Measurements from ENCODE around the gene MAB21L2.
"Not testable (repeated sequence)": the region's sequence is repeated elsewhere in the genome, so short reads cannot be mapped to it uniquely, and the experiment has no call there.

Gene MAB21L2

DNA sequence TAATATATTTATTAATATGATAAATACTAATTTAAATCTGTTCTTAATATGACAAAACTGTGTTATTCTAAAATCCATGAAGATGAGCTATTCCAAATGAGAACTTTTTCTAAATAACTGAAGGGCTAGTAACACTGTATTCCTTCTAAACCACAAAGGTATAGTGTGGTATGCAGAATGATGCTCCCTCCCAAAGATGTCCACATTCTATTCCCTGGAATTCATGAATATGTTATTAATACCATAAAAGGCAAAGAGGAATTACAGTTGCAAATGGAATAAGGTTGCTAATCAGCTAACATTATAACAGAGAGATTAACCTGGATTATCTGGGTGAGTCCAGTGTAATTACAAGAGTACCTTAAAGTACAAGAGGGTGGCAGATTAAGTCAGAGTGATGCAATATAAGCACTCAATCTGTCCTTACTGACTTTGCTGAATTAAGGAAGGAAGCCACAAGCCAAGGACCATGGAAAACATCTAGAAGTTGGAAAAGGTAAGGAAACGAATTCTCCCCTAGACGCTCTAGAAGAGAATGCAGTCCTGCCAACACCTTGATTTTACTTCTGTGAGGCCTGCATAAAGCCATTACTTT lies 20.7 kb upstream of the MAB21L2 start:
- TF ChIP-seq ZC3H10 (CRISPR knock-in tag; IDR thresholded peaks at IDR 0.05) (no peak), ZNF8 (CRISPR knock-in tag; IDR thresholded peaks at IDR 0.05) (no peak), GLIS3 (CRISPR knock-in tag; IDR thresholded peaks at IDR 0.05) (no peak), ZNF70 (CRISPR knock-in tag; IDR thresholded peaks at IDR 0.05) (no peak), ZFP3 (CRISPR knock-in tag; IDR thresholded peaks at IDR 0.05) (no peak), BACH2 (CRISPR knock-in tag; IDR thresholded peaks at IDR 0.05; ENCODE audit: borderline replicate concordance) (no peak), OSR1 (CRISPR knock-in tag; IDR thresholded peaks at IDR 0.05) (no peak), ARNTL (CRISPR knock-in tag; IDR thresholded peaks at IDR 0.05; ENCODE audit: borderline replicate concordance, low read depth) (no peak)
- no peak for ATAC-seq

DNA sequence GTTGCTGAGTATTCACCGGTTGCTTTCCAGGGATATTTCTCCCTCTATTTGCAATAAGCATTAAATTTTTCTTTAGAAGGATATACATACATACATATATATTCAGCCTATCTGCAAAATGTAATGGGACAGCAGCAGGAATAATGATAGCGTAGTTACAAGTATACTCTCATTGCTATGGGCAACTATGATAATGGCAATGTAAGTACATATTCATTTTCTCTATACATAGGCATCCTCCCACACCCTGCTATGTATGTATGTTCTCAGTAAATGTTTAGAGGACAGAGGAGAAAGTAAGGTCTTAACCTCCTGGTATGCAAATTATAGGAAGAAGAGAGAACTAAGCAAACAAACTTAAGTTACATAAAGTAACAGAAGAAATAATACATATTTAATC lies 19.7 kb upstream of the MAB21L2 start:
- TF ChIP-seq, protein P1, sequence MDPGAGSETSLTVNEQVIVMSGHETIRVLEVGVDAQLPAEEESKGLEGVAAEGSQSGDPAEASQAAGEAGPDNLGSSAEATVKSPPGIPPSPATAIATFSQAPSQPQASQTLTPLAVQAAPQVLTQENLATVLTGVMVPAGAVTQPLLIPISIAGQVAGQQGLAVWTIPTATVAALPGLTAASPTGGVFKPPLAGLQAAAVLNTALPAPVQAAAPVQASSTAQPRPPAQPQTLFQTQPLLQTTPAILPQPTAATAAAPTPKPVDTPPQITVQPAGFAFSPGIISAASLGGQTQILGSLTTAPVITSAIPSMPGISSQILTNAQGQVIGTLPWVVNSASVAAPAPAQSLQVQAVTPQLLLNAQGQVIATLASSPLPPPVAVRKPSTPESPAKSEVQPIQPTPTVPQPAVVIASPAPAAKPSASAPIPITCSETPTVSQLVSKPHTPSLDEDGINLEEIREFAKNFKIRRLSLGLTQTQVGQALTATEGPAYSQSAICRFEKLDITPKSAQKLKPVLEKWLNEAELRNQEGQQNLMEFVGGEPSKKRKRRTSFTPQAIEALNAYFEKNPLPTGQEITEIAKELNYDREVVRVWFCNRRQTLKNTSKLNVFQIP (CRISPR knock-in tag; IDR thresholded peaks at IDR 0.05; ENCODE audit: borderline replicate concordance, low read depth): no peak
- TF ChIP-seq TOX (CRISPR knock-in tag; IDR thresholded peaks at IDR 0.05; ENCODE audit: borderline replicate concordance) (no peak), TCF4 (CRISPR knock-in tag; IDR thresholded peaks at IDR 0.05; ENCODE audit: borderline replicate concordance) (no peak), SNAI2 (CRISPR knock-in tag; IDR thresholded peaks at IDR 0.05) (no peak), ESRRG (CRISPR knock-in tag; IDR thresholded peaks at IDR 0.05) (no peak), ZNF565 (CRISPR knock-in tag; conservative IDR thresholded peaks at IDR 0.05; ENCODE audit: low read depth) (no peak), OSR1 (CRISPR knock-in tag; IDR thresholded peaks at IDR 0.05) (no peak)
- TF ChIP-seq, protein P2, sequence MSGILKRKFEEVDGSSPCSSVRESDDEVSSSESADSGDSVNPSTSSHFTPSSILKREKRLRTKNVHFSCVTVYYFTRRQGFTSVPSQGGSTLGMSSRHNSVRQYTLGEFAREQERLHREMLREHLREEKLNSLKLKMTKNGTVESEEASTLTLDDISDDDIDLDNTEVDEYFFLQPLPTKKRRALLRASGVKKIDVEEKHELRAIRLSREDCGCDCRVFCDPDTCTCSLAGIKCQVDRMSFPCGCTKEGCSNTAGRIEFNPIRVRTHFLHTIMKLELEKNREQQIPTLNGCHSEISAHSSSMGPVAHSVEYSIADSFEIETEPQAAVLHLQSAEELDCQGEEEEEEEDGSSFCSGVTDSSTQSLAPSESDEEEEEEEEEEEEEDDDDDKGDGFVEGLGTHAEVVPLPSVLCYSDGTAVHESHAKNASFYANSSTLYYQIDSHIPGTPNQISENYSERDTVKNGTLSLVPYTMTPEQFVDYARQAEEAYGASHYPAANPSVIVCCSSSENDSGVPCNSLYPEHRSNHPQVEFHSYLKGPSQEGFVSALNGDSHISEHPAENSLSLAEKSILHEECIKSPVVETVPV (CRISPR knock-in tag; IDR thresholded peaks at IDR 0.05): no peak
- no peak for ATAC-seq

DNA sequence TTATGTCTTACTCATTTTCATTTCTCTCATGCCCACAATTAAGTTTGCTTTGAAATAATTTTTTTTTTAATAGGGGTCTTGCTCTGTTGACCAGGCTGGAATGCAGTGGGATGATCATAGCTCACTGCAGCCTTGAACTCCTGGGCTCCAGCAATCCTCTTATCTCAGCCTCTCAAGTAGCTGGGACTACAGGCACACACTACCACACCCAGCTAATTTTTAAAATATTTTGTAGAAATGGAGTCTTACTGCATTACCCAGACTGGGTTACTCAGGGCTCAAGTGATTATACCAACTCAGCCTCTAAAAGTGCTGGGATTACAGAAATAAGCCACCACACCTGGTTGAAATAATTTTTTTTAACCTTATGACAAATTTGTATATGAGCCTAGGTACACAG lies 19.2 kb upstream of the MAB21L2 start:
- no peak for ATAC-seq
- TF ChIP-seq ZFP30 (CRISPR knock-in tag; IDR thresholded peaks at IDR 0.05) (no peak), ZNF565 (CRISPR knock-in tag; conservative IDR thresholded peaks at IDR 0.05; ENCODE audit: low read depth) (no peak), CSDC2 (CRISPR knock-in tag; IDR thresholded peaks at IDR 0.05) (no peak), ARNTL (CRISPR knock-in tag; IDR thresholded peaks at IDR 0.05; ENCODE audit: borderline replicate concordance, low read depth) (no peak), TOX (CRISPR knock-in tag; IDR thresholded peaks at IDR 0.05; ENCODE audit: borderline replicate concordance) (no peak), PPARA (CRISPR knock-in tag; IDR thresholded peaks at IDR 0.05; ENCODE audit: borderline replicate concordance) (no peak), OSR1 (CRISPR knock-in tag; IDR thresholded peaks at IDR 0.05) (no peak), TCF4 (CRISPR knock-in tag; IDR thresholded peaks at IDR 0.05; ENCODE audit: borderline replicate concordance) (no peak), ZNF8 (CRISPR knock-in tag; IDR thresholded peaks at IDR 0.05) (no peak), SNAI2 (CRISPR knock-in tag; IDR thresholded peaks at IDR 0.05) (no peak), ZC3H10 (CRISPR knock-in tag; IDR thresholded peaks at IDR 0.05) (no peak), ISL1 (CRISPR knock-in tag; IDR thresholded peaks at IDR 0.05) (no peak), ZFP3 (CRISPR knock-in tag; IDR thresholded peaks at IDR 0.05) (no peak), RARB (CRISPR knock-in tag; IDR thresholded peaks at IDR 0.05) (no peak)
- TF ChIP-seq, protein P2 (CRISPR knock-in tag; IDR thresholded peaks at IDR 0.05): no peak
- TF ChIP-seq, protein P3, sequence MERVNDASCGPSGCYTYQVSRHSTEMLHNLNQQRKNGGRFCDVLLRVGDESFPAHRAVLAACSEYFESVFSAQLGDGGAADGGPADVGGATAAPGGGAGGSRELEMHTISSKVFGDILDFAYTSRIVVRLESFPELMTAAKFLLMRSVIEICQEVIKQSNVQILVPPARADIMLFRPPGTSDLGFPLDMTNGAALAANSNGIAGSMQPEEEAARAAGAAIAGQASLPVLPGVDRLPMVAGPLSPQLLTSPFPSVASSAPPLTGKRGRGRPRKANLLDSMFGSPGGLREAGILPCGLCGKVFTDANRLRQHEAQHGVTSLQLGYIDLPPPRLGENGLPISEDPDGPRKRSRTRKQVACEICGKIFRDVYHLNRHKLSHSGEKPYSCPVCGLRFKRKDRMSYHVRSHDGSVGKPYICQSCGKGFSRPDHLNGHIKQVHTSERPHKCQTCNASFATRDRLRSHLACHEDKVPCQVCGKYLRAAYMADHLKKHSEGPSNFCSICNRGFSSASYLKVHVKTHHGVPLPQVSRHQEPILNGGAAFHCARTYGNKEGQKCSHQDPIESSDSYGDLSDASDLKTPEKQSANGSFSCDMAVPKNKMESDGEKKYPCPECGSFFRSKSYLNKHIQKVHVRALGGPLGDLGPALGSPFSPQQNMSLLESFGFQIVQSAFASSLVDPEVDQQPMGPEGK (CRISPR knock-in tag; IDR thresholded peaks at IDR 0.05; ENCODE audit: borderline replicate concordance): no peak
- TF ChIP-seq, protein P1 (CRISPR knock-in tag; IDR thresholded peaks at IDR 0.05; ENCODE audit: borderline replicate concordance, low read depth): no peak

DNA sequence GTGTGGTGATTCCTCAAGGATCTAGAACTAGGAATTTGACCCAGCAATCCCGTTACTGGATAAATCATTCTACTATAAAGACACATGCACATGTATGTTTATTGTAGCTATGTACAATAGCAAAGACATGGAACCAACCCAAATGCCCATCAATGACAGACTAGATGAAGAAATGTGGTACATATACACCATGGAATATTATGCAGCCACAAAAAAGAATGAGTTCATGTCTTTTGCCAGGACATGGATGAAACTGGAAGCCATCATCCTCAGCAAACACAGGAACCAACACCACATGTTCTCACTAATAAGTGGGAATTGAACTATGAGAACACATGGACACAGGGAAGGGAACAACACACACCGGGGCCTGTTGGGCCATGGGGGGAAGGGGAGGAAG lies 17.0 kb upstream of the MAB21L2 start:
- ATAC-seq: not testable (repeated sequence)

Measured in SK-N-SH treated with all-trans-retinoic acid at 6 μM for 48 hours (cell line).